ENCODE measurements around the gene GLE1. TPM values are rescaled to one million over a fixed set of nuclear protein-coding genes. Genes with fewer than 3 reads are reported as not detected.

GLE1 gene
- total RNA-seq = 10 to 100 TPM; 40.6 to 41.9 TPM

GRCh38 chr9:128504485-128505413, at the start of gene GLE1:
GLE1 (plus strand) TSS chr9:128504719; CDS start chr9:128504806, 87 bp downstream.
- H3K4me1 Mint-ChIP-seq (ENCODE audit: low read depth in 2 of 2) = peaks cover 22 to 36% of the 10 kb centered on the region in 2 donors
- no peaks in the 10 kb centered on the region for H3K27me3 Mint-ChIP-seq
- peak; percentile 97 for DNase-seq (ENCODE audit: low spot score)
- H3K36me3 Mint-ChIP-seq = peaks cover 16% of the 10 kb centered on the region
- ATAC-seq = peak; percentile 98 to 99
- peak within 1 kb of the TSS; percentile 93 to 98 for H3K27ac Mint-ChIP-seq
- peak within 1 kb of the TSS; percentile 99 for H3K4me3 Mint-ChIP-seq
- no peaks in the 10 kb centered on the region for H3K9me3 Mint-ChIP-seq

GRCh38 chr9:128454991-128455390, 49.5 kb upstream of the GLE1 start:
- Mint-ChIP-seq H3K27me3 (no peaks in the 10 kb centered on the region), H3K4me1 (ENCODE audit: low read depth in 2 of 2) (peaks cover 12 to 21% of the 10 kb centered on the region in 2 donors), H3K27ac (peak overlapping the region; percentile 79 to 89), H3K9me3 (no peaks in the 10 kb centered on the region), H3K36me3 (no peaks in the 10 kb centered on the region), H3K4me3 (peak overlapping the region; percentile 96)
- no peak for ATAC-seq
- DNase-seq (ENCODE audit: low spot score) = no peak

DNA sequence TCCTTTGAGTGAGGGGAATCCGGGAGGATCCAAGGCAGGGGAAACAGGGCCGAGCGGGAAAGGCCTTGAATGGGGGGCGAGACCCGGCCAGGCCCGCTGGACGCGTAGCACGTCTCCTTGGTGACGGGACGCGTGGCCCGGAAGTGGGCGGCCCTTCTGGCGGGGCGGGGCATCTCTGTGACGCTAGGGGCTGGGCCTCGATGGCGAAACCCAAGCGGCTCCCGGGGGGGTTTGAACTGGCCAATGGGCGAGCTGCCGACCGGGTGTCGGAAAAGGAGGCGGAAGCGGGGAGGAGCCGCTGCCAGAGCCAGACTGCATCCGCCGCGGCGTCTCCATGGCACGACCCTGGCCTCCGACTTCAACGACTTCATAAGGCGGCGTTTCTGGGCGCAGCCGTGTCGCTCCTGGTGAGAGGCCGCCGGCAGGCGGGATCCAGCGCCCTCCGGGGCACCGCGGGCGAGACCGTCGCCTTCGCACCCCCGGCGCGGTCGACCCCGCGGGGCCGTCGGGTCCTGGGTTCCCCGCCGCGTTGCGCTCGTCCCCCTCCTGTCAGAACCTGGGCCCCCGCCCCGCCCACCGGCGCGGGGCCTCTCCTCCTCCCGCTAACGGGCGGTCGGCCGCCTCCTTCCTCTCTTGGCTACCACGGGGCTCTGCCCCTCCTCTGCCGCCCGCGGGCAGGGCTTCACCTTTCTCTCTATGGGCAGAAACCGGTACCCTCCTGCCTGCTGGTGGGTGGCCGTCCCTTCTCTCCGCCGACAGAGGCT, 48.5 kb upstream of the GLE1 start, which contains the start of gene ODF2:
ODF2 (plus strand) TSS at position 158 of the 764 bp plus-strand sequence; CDS start at position 244, 86 bp downstream.
- H3K27ac Mint-ChIP-seq = peak within 1 kb of the TSS; percentile 79 to 89
- H3K36me3 Mint-ChIP-seq = no peaks in the 10 kb centered on the region
- peak within 1 kb of the TSS; percentile 96 for H3K4me3 Mint-ChIP-seq
- no peaks in the 10 kb centered on the region for H3K27me3 Mint-ChIP-seq
- H3K9me3 Mint-ChIP-seq = no peaks in the 10 kb centered on the region
- DNase-seq (ENCODE audit: low spot score) = peak; percentile 99
- H3K4me1 Mint-ChIP-seq (ENCODE audit: low read depth in 2 of 2) = peaks cover 12 to 23% of the 10 kb centered on the region in 2 donors
- peak; percentile 92 to 93 for ATAC-seq

GRCh38 chr9:128456613-128457061, 47.9 kb upstream of the GLE1 start:
- no peaks in the 10 kb centered on the region for H3K27me3 Mint-ChIP-seq
- peak overlapping the region; percentile 96 for H3K4me3 Mint-ChIP-seq
- H3K9me3 Mint-ChIP-seq = no peaks in the 10 kb centered on the region
- H3K27ac Mint-ChIP-seq = peak overlapping the region; percentile 79 to 89
- DNase-seq (ENCODE audit: low spot score) = peak; percentile 85
- H3K36me3 Mint-ChIP-seq = no peaks in the 10 kb centered on the region
- H3K4me1 Mint-ChIP-seq (ENCODE audit: low read depth in 2 of 2) = peaks cover 12 to 23% of the 10 kb centered on the region in 2 donors
- ATAC-seq = peak; percentile 80 to 86

DNA sequence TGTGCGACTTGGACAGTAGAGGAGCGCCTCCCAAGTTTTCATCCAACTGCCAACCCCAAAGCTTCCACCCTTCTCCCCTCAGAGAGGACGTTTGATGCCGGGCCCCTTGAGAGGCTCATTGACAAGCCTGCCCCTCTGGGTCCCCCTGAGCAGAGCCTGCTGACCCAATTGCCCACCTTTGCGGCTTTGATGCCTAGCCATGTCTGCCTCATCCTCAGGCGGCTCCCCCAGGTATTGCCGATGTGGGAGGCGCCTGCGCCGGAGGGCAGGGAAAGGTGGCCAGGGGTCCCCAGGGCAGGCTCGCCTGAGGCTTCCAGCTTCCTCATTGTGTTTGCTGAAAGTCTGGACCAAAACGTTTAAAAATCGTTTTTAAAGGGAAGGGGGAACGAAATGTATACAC, 47.3 kb upstream of the GLE1 start:
- no peaks in the 10 kb centered on the region for H3K36me3 Mint-ChIP-seq
- H3K4me1 Mint-ChIP-seq (ENCODE audit: low read depth in 2 of 2) = peaks cover 12 to 23% of the 10 kb centered on the region in 2 donors
- peak overlapping the region; percentile 96 for H3K4me3 Mint-ChIP-seq
- H3K27me3 Mint-ChIP-seq = no peaks in the 10 kb centered on the region
- DNase-seq (ENCODE audit: low spot score) (no peak), ATAC-seq (no peak)
- H3K27ac Mint-ChIP-seq = peak overlapping the region; percentile 79 to 89
- H3K9me3 Mint-ChIP-seq = no peaks in the 10 kb centered on the region

- DNase-seq (ENCODE audit: low spot score) = no peak
- H3K36me3 Mint-ChIP-seq = peaks cover 4% of the 10 kb centered on the region
- peak overlapping the region; percentile 27 for H3K4me3 Mint-ChIP-seq
- H3K27ac Mint-ChIP-seq = peak overlapping the region in 1 of 2 donors; percentile 56
- no peaks in the 10 kb centered on the region for H3K27me3 Mint-ChIP-seq
- no peak for ATAC-seq
- H3K4me1 Mint-ChIP-seq (ENCODE audit: low read depth in 2 of 2) = peaks cover 12 to 23% of the 10 kb centered on the region in 2 donors
- H3K9me3 Mint-ChIP-seq = no peaks in the 10 kb centered on the region
Measured at GRCh38 chr9:128459011-128459410, 45.5 kb upstream of the GLE1 start.

- no peaks in the 10 kb centered on the region for H3K9me3 Mint-ChIP-seq
- no peak for DNase-seq (ENCODE audit: low spot score)
- ATAC-seq = no peak
- no peaks in the 10 kb centered on the region for H3K27me3 Mint-ChIP-seq
- no peak overlapping the region for H3K4me3 Mint-ChIP-seq
- no peak overlapping the region for H3K27ac Mint-ChIP-seq
- H3K4me1 Mint-ChIP-seq (ENCODE audit: low read depth in 2 of 2) = peaks cover 0 to 7% of the 10 kb centered on the region in 2 donors
- H3K36me3 Mint-ChIP-seq = peaks cover 6% of the 10 kb centered on the region
Measured at GRCh38 chr9:128469070-128469469, 35.4 kb upstream of the GLE1 start.

DNA sequence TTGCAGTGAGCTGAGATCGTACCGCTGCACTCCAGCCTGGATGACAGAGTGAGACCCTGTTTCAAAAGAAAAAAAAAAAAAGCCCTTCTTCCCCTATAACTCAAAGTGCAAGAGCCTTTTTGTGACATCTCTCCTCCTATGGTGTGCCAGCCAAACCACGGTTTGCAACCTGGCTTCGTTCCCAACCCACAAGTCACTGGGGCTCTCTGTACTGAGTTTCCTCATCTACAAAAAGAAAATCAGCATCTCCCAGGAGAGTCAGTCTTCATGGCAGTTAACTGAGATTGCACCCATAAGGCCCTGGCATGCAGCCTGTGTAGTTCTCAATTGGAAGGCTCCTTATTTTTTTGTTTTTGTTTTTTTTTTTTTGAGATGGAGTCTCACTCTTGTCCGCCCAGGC, 34.0 kb upstream of the GLE1 start:
- ATAC-seq (no peak), DNase-seq (ENCODE audit: low spot score) (no peak)
- peaks cover 0 to 7% of the 10 kb centered on the region in 2 donors for H3K4me1 Mint-ChIP-seq (ENCODE audit: low read depth in 2 of 2)
- H3K27me3 Mint-ChIP-seq = no peaks in the 10 kb centered on the region
- no peak overlapping the region for H3K4me3 Mint-ChIP-seq
- no peaks in the 10 kb centered on the region for H3K9me3 Mint-ChIP-seq
- peak overlapping the region in 1 of 2 donors; percentile 11 for H3K27ac Mint-ChIP-seq
- peaks cover 6% of the 10 kb centered on the region for H3K36me3 Mint-ChIP-seq

DNA sequence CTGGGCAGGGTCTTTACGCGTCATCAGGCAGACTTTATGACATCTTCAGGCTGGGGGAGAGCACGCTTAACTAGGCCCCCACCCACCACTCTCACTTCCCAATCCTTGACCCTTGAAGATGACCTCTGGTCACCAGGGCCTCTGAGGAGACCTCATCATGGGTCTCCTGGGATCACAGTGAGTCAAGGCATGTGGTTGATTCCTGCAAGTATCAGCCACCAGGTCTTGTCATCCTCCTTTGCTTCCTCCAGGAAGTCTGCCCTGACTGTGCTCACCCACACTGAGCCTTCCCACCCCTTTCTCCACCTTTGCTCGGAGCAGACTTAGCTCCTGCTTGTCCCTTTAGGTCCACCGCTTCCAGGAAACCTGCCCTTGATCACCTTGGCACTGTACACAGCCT, 31.4 kb upstream of the GLE1 start:
- Mint-ChIP-seq H3K36me3 (peaks cover 14% of the 10 kb centered on the region), H3K4me1 (ENCODE audit: low read depth in 2 of 2) (peaks cover 0 to 7% of the 10 kb centered on the region in 2 donors), H3K4me3 (no peak overlapping the region), H3K27me3 (no peaks in the 10 kb centered on the region), H3K9me3 (no peaks in the 10 kb centered on the region), H3K27ac (peak overlapping the region in 1 of 2 donors; percentile 36)
- DNase-seq (ENCODE audit: low spot score) (no peak), ATAC-seq (no peak)

GRCh38 chr9:128475867-128476266, 28.7 kb upstream of the GLE1 start:
- Mint-ChIP-seq H3K9me3 (no peaks in the 10 kb centered on the region), H3K27me3 (no peaks in the 10 kb centered on the region), H3K27ac (no peak overlapping the region), H3K4me1 (ENCODE audit: low read depth in 2 of 2) (peaks cover 0 to 5% of the 10 kb centered on the region in 2 donors), H3K36me3 (peaks cover 20% of the 10 kb centered on the region), H3K4me3 (no peak overlapping the region)
- ATAC-seq (no peak), DNase-seq (ENCODE audit: low spot score) (no peak)

DNA sequence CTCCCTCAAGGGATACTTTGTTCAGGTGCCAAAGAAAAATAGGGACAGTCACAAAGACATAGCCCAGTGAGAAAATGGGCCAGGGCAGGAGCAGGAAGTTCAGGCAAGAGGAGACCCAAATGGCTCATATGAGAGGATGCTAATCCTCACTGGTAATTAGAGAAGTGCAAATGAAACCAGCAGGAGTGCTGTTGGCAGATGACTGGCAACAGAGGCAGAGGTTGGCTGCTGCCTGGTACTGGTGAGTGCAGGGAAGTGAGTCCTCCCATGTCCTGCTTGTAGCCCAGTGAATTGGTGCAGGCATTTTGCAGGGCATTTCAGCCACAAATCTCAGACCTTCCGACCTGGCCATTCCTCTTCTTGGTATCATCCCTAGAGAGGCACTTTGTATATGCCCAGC, 25.3 kb upstream of the GLE1 start:
- H3K27ac Mint-ChIP-seq = no peak overlapping the region
- peaks cover 0 to 1% of the 10 kb centered on the region in 2 donors for H3K4me1 Mint-ChIP-seq (ENCODE audit: low read depth in 2 of 2)
- H3K4me3 Mint-ChIP-seq = no peak overlapping the region
- ATAC-seq (no peak), DNase-seq (ENCODE audit: low spot score) (no peak)
- H3K27me3 Mint-ChIP-seq = no peaks in the 10 kb centered on the region
- peaks cover 28% of the 10 kb centered on the region for H3K36me3 Mint-ChIP-seq
- no peaks in the 10 kb centered on the region for H3K9me3 Mint-ChIP-seq

- Mint-ChIP-seq H3K36me3 (peaks cover 19% of the 10 kb centered on the region), H3K4me1 (ENCODE audit: low read depth in 2 of 2) (peaks cover 0 to 8% of the 10 kb centered on the region in 2 donors), H3K27ac (no peak overlapping the region), H3K9me3 (no peaks in the 10 kb centered on the region), H3K27me3 (no peaks in the 10 kb centered on the region), H3K4me3 (no peak overlapping the region)
- ATAC-seq (no peak), DNase-seq (ENCODE audit: low spot score) (no peak)
Measured at GRCh38 chr9:128481561-128481960, 23.0 kb upstream of the GLE1 start.

DNA sequence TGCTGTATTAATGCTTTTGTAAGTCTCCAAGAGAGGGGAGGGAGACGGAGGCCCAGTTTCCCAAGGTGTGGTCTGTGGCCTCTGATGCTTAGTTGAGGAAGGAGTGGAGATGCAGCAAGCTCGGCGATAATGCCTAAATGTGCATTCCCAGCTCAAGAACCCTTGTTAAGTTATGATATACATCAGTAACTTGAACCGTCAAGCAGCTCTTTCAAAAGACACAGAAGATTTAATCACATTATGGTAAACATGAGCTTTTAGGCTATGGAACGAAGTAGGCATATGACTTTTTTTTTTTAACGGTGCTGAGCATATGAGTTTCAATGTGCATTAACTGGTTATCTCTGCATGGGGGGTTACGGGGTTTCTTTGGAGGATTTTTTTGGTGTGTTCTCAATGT, 22.3 kb upstream of the GLE1 start:
- Mint-ChIP-seq H3K4me1 (ENCODE audit: low read depth in 2 of 2) (peaks cover 0 to 8% of the 10 kb centered on the region in 2 donors), H3K4me3 (no peak overlapping the region), H3K9me3 (no peaks in the 10 kb centered on the region), H3K27me3 (no peaks in the 10 kb centered on the region), H3K27ac (no peak overlapping the region), H3K36me3 (peaks cover 19% of the 10 kb centered on the region)
- ATAC-seq (no peak), DNase-seq (ENCODE audit: low spot score) (no peak)
